Fibroblast of lung (primary cell): Measurements from ENCODE around the gene DCN.
"Not testable (repeated sequence)": the region's sequence is repeated elsewhere in the genome, so short reads cannot be mapped to it uniquely, and the experiment has no call there.

Experiments used
- CTCF ChIP-seq, 2 donors: IDR thresholded peaks in 1 of 2; conservative IDR thresholded peaks in 1 of 2; 1 replicate in 1 of 2; 2 replicates in 1 of 2; pipeline ENCODE4 v1.5.1; 2011 to 2012; ENCODE audit warnings: low read length in 2 of 2, control low read depth in 1 of 2, inconsistent platforms in 1 of 2, low read depth in 1 of 2, mild to moderate bottlenecking in 1 of 2
- EZH2 ChIP-seq: IDR thresholded peaks from 2 replicates; pipeline ENCODE4 v1.5.1; 2012; ENCODE audit warnings: low read length, control low read depth, mild to moderate bottlenecking; ENCODE audit errors: missing control alignments

- TF ChIP-seq CTCF (conservative IDR thresholded peaks at IDR 0.05 in 1 of 2, IDR thresholded peaks at IDR 0.05 in 1 of 2; ENCODE audit: low read depth in 1 of 2, low read length in 2 of 2); EZH2: not testable (repeated sequence)
Measured at GRCh38 chr12:91207301-91207700, 24.7 kb upstream of the DCN start.
